ENCODE measurements around the gene VSIR. TPM values are rescaled to one million over a fixed set of nuclear protein-coding genes. Genes with fewer than 3 reads are reported as not detected.

Gene VSIR
- total RNA-seq: 100 to 1,000 TPM in 1 of 2 donors, 10 to 100 TPM in 1; 60.7 to 119 TPM

- Histone ChIP-seq H3K4me1 (ENCODE audit: control insufficient read depth in 1 of 2, low read depth in 2 of 2) (peaks cover 36 to 51% of the 10 kb centered on the region in 2 donors), H3K36me3 (no peaks in the 10 kb centered on the region), H3K9me3 (no peaks in the 10 kb centered on the region), H3K4me3 (peak within 1 kb of the TSS; percentile 80), H3K27ac (peak within 1 kb of the TSS; percentile 93 to 98), H3K27me3 (replicated peaks; ENCODE audit: insufficient read depth) (no peaks in the 10 kb centered on the region)
- TF ChIP-seq, protein P1, sequence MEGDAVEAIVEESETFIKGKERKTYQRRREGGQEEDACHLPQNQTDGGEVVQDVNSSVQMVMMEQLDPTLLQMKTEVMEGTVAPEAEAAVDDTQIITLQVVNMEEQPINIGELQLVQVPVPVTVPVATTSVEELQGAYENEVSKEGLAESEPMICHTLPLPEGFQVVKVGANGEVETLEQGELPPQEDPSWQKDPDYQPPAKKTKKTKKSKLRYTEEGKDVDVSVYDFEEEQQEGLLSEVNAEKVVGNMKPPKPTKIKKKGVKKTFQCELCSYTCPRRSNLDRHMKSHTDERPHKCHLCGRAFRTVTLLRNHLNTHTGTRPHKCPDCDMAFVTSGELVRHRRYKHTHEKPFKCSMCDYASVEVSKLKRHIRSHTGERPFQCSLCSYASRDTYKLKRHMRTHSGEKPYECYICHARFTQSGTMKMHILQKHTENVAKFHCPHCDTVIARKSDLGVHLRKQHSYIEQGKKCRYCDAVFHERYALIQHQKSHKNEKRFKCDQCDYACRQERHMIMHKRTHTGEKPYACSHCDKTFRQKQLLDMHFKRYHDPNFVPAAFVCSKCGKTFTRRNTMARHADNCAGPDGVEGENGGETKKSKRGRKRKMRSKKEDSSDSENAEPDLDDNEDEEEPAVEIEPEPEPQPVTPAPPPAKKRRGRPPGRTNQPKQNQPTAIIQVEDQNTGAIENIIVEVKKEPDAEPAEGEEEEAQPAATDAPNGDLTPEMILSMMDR (IDR thresholded peaks at IDR 0.05): peak; percentile 88
- peak; percentile 58 for DNase-seq (ENCODE audit: low spot score)
- ATAC-seq (ENCODE audit: insufficient number of reproducible peaks, low FRiP score, low read depth): peak; percentile 48
Measured at GRCh38 chr10:71773221-71773971, at the start of gene VSIR. Gene VSIR (minus strand): TSS chr10:71773520. CDS start chr10:71773439, 81 bp downstream.

DNA sequence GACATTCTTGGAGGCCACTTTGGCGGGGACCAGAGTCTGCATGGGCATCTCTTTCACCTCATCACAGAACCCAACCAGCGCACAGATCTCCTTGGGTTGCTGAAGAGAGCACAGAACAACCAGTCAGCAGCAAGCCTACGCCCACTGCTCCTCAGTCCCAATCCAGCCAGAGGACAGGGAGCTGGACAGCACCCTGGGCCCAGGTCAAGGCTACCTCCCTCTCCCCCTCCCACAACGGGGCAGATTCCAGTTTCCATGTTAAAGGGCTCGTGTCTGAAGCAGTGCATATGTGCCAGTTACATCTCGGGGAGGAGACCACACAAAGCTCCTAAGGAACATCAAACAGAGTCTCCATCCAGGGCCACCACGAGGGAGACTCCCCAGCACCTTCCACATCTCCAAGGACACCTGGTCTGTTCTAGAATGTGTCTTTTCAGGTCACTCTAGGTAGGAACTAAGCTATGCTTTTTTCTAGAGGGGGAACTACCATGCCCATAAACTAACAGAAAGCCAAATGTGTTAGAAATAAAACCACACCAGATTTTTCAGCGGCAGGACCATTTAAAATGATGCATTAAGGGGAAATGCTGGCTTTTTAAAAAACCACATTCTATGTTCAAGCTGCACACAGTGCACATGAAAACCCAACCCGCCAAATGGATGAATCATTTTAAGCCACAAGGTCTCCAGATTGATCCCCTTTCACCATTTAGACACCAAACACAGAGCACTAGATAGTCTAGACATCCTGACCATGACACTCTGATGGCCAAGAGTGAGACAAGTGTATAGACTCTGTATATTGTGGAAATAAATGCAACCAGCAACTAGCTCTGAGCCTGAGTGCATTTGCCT lies 48.8 kb upstream of the VSIR start:
- TF ChIP-seq, protein P1 (IDR thresholded peaks at IDR 0.05): no peak
- H3K36me3 ChIP-seq: peaks cover 89% of the 10 kb centered on the region

DNA sequence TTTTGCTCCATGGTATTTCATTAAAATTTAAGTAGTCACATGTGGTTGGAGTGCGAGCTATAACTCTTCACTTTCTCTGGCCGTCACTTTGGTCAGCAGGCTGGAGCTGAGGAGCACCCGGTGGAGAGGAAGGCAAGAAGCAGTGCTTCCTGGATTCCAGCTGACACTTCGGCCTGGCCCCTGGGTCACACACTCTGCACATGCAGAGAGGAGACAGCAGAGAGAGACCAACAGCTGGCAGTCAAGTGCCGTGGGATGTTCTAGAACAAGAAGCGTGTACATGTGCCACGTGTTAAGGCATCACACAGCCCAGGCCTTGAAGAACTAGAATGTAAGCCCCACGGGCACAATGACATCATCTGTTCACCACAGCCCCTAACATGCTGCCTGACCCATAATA lies 47.6 kb upstream of the VSIR start:
- Histone ChIP-seq H3K9me3 (no peaks in the 10 kb centered on the region), H3K4me3 (no peak overlapping the region), H3K27ac (no peak overlapping the region), H3K36me3 (peaks cover 82% of the 10 kb centered on the region), H3K4me1 (ENCODE audit: control insufficient read depth in 1 of 2, low read depth in 2 of 2) (no peaks in the 10 kb centered on the region), H3K27me3 (replicated peaks; ENCODE audit: insufficient read depth) (no peaks in the 10 kb centered on the region)
- ATAC-seq (ENCODE audit: insufficient number of reproducible peaks, low FRiP score, low read depth) (no peak), DNase-seq (ENCODE audit: low spot score) (no peak)
- TF ChIP-seq, protein P1 (IDR thresholded peaks at IDR 0.05): no peak

More for the DNA sequence above, 48.8 kb upstream of the VSIR start:
- H3K27me3 ChIP-seq (replicated peaks; ENCODE audit: insufficient read depth): no peaks in the 10 kb centered on the region
- H3K27ac ChIP-seq: no peak overlapping the region
- H3K9me3 ChIP-seq: no peaks in the 10 kb centered on the region
- no peak for ATAC-seq (ENCODE audit: insufficient number of reproducible peaks, low FRiP score, low read depth)
- DNase-seq (ENCODE audit: low spot score): no peak
- H3K4me1 ChIP-seq (ENCODE audit: control insufficient read depth in 1 of 2, low read depth in 2 of 2): no peaks in the 10 kb centered on the region
- no peak overlapping the region for H3K4me3 ChIP-seq

DNA sequence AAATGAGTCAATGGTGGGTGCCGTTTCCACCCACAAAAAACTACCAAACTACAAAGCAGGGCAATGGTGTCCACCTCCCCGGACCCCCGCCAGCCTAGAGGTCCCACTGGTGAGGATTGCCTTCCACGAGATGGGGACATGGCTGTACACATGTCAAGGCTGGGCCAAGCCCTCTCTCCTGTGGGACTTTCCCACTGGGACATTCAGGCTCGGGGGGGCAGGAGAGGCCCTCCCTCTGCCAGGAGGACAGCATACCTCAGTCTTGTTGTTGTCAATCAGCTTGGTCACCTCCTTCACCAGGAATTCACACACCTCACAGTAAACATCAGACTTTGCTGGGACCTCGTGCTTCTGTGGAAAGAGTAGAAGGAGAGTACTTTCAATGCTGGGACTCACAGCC lies 46.7 kb upstream of the VSIR start:
- no peaks in the 10 kb centered on the region for H3K4me1 ChIP-seq (ENCODE audit: control insufficient read depth in 1 of 2, low read depth in 2 of 2)
- no peak overlapping the region for H3K27ac ChIP-seq
- no peaks in the 10 kb centered on the region for H3K9me3 ChIP-seq
- ATAC-seq (ENCODE audit: insufficient number of reproducible peaks, low FRiP score, low read depth): no peak
- TF ChIP-seq, protein P1 (IDR thresholded peaks at IDR 0.05): no peak
- no peak overlapping the region for H3K4me3 ChIP-seq
- no peak for DNase-seq (ENCODE audit: low spot score)
- H3K36me3 ChIP-seq: peaks cover 77% of the 10 kb centered on the region
- H3K27me3 ChIP-seq (replicated peaks; ENCODE audit: insufficient read depth): no peaks in the 10 kb centered on the region

DNA sequence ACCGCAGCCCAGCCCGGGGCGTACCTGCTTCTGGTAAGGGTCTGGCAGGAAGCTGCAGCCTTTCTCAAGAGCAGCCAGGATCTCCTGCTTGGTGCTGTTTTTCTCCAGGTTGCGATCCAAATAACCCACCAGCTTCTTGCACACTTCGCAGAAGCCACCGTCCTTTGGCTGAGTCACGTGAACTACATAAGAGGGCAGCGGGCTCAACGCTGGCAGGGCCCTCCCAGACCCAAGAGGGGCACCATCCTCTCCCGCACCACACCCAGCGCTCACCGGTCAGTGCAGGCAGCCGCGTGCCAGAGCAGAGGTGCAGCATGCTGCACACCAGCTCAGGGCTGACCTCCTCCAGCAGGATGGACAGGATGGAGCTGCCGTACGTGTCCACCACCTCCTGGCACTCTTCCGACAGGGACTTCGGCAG lies 46.1 kb upstream of the VSIR start:
- Histone ChIP-seq H3K36me3 (peaks cover 72% of the 10 kb centered on the region), H3K9me3 (no peaks in the 10 kb centered on the region), H3K27me3 (replicated peaks; ENCODE audit: insufficient read depth) (no peaks in the 10 kb centered on the region), H3K4me1 (ENCODE audit: control insufficient read depth in 1 of 2, low read depth in 2 of 2) (no peaks in the 10 kb centered on the region), H3K4me3 (no peak overlapping the region), H3K27ac (no peak overlapping the region)
- no peak for DNase-seq (ENCODE audit: low spot score)
- no peak for ATAC-seq (ENCODE audit: insufficient number of reproducible peaks, low FRiP score, low read depth)
- TF ChIP-seq, protein P1 (IDR thresholded peaks at IDR 0.05): no peak
